ENCODE measurements around the gene CIBAR2. TPM values are rescaled to one million over a fixed set of nuclear protein-coding genes. Genes with fewer than 3 reads are reported as not detected.
A peak's percentile ranks its signal among the peaks of the same experiment; 100 is the strongest.

The CIBAR2 gene
- total RNA-seq, 1 experiment from 2014 or later: not detected

- Histone ChIP-seq H3K4me2 (ENCODE audit: low read depth, low read length, poor library complexity, severe bottlenecking) (no peak overlapping the region), H3K4me3 (ENCODE audit: low read length) (no peak overlapping the region), H3K9ac (ENCODE audit: low read length) (no peak overlapping the region), H3K9me3 (ENCODE audit: low read length) (no peaks in the 10 kb centered on the region), H2AFZ (ENCODE audit: low read length) (no peak overlapping the region), H3K9me2 (replicated peaks; ENCODE audit: insufficient read depth, low read length) (no peaks in the 10 kb centered on the region), H3K36me3 (ENCODE audit: insufficient read depth, low read length) (no peaks in the 10 kb centered on the region), H3K27ac (ENCODE audit: low read length) (no peak overlapping the region), H3K27me3 (ENCODE audit: low read length) (no peaks in the 10 kb centered on the region), H4K20me1 (ENCODE audit: insufficient read depth, low read depth, low read length) (no peaks in the 10 kb centered on the region), H3K79me2 (ENCODE audit: low read length) (no peaks in the 10 kb centered on the region), H3K4me1 (ENCODE audit: low read length) (no peaks in the 10 kb centered on the region)
- no peak for DNase-seq
Measured at GRCh38 chr16:85090873-85091521, 21.3 kb downstream of the CIBAR2 start.

GRCh38 chr16:85090181-85090580, 22.1 kb downstream of the CIBAR2 start:
- DNase-seq: no peak
- H3K79me2 ChIP-seq (ENCODE audit: low read length): no peaks in the 10 kb centered on the region
- no peak overlapping the region for H3K27ac ChIP-seq (ENCODE audit: low read length)
- no peak overlapping the region for H2AFZ ChIP-seq (ENCODE audit: low read length)
- no peaks in the 10 kb centered on the region for H3K9me3 ChIP-seq (ENCODE audit: low read length)
- no peaks in the 10 kb centered on the region for H3K36me3 ChIP-seq (ENCODE audit: insufficient read depth, low read length)
- H3K9ac ChIP-seq (ENCODE audit: low read length): no peak overlapping the region
- no peak overlapping the region for H3K4me3 ChIP-seq (ENCODE audit: low read length)
- H4K20me1 ChIP-seq (ENCODE audit: insufficient read depth, low read depth, low read length): no peaks in the 10 kb centered on the region
- no peak overlapping the region for H3K4me2 ChIP-seq (ENCODE audit: low read depth, low read length, poor library complexity, severe bottlenecking)
- H3K4me1 ChIP-seq (ENCODE audit: low read length): no peaks in the 10 kb centered on the region
- H3K27me3 ChIP-seq (ENCODE audit: low read length): no peaks in the 10 kb centered on the region
- no peaks in the 10 kb centered on the region for H3K9me2 ChIP-seq (replicated peaks; ENCODE audit: insufficient read depth, low read length)

- H3K9me3 ChIP-seq (ENCODE audit: low read length): no peaks in the 10 kb centered on the region
- no peaks in the 10 kb centered on the region for H4K20me1 ChIP-seq (ENCODE audit: insufficient read depth, low read depth, low read length)
- no peak overlapping the region for H3K4me2 ChIP-seq (ENCODE audit: low read depth, low read length, poor library complexity, severe bottlenecking)
- DNase-seq: no peak
- H3K9ac ChIP-seq (ENCODE audit: low read length): no peak overlapping the region
- no peaks in the 10 kb centered on the region for H3K27me3 ChIP-seq (ENCODE audit: low read length)
- no peaks in the 10 kb centered on the region for H3K9me2 ChIP-seq (replicated peaks; ENCODE audit: insufficient read depth, low read length)
- H2AFZ ChIP-seq (ENCODE audit: low read length): no peak overlapping the region
- H3K4me1 ChIP-seq (ENCODE audit: low read length): no peaks in the 10 kb centered on the region
- no peak overlapping the region for H3K27ac ChIP-seq (ENCODE audit: low read length)
- no peaks in the 10 kb centered on the region for H3K79me2 ChIP-seq (ENCODE audit: low read length)
- H3K4me3 ChIP-seq (ENCODE audit: low read length): no peak overlapping the region
- H3K36me3 ChIP-seq (ENCODE audit: insufficient read depth, low read length): no peaks in the 10 kb centered on the region
Measured at GRCh38 chr16:85089525-85089924, 22.7 kb downstream of the CIBAR2 start.

- Histone ChIP-seq H3K4me3 (ENCODE audit: low read length) (no peak overlapping the region), H3K36me3 (ENCODE audit: insufficient read depth, low read length) (no peaks in the 10 kb centered on the region), H3K4me2 (ENCODE audit: low read depth, low read length, poor library complexity, severe bottlenecking) (no peak overlapping the region), H3K9ac (ENCODE audit: low read length) (no peak overlapping the region), H2AFZ (ENCODE audit: low read length) (no peak overlapping the region), H3K9me2 (replicated peaks; ENCODE audit: insufficient read depth, low read length) (no peaks in the 10 kb centered on the region), H3K79me2 (ENCODE audit: low read length) (no peaks in the 10 kb centered on the region), H4K20me1 (ENCODE audit: insufficient read depth, low read depth, low read length) (no peaks in the 10 kb centered on the region), H3K27ac (ENCODE audit: low read length) (no peak overlapping the region), H3K27me3 (ENCODE audit: low read length) (no peaks in the 10 kb centered on the region), H3K4me1 (ENCODE audit: low read length) (no peaks in the 10 kb centered on the region), H3K9me3 (ENCODE audit: low read length) (no peaks in the 10 kb centered on the region)
- no peak for DNase-seq
Measured at GRCh38 chr16:85088570-85089199, 23.6 kb downstream of the CIBAR2 start.

GRCh38 chr16:85087899-85088569, 24.2 kb downstream of the CIBAR2 start:
- no peaks in the 10 kb centered on the region for H3K79me2 ChIP-seq (ENCODE audit: low read length)
- no peak overlapping the region for H3K27ac ChIP-seq (ENCODE audit: low read length)
- H3K9me2 ChIP-seq (replicated peaks; ENCODE audit: insufficient read depth, low read length): no peaks in the 10 kb centered on the region
- peaks cover 4% of the 10 kb centered on the region for H3K4me1 ChIP-seq (ENCODE audit: low read length)
- H3K9me3 ChIP-seq (ENCODE audit: low read length): no peaks in the 10 kb centered on the region
- no peaks in the 10 kb centered on the region for H3K27me3 ChIP-seq (ENCODE audit: low read length)
- no peak overlapping the region for H2AFZ ChIP-seq (ENCODE audit: low read length)
- H3K4me2 ChIP-seq (ENCODE audit: low read depth, low read length, poor library complexity, severe bottlenecking): no peak overlapping the region
- no peaks in the 10 kb centered on the region for H4K20me1 ChIP-seq (ENCODE audit: insufficient read depth, low read depth, low read length)
- H3K4me3 ChIP-seq (ENCODE audit: low read length): no peak overlapping the region
- DNase-seq: no peak
- H3K36me3 ChIP-seq (ENCODE audit: insufficient read depth, low read length): no peaks in the 10 kb centered on the region
- H3K9ac ChIP-seq (ENCODE audit: low read length): no peak overlapping the region

- H4K20me1 ChIP-seq (ENCODE audit: insufficient read depth, low read depth, low read length): 0 out of 2 replicates have a peak, but pooled peaks cover 5% of the 10 kb centered on the region
- H3K27me3 ChIP-seq (ENCODE audit: low read length): no peaks in the 10 kb centered on the region
- no peak overlapping the region for H3K4me3 ChIP-seq (ENCODE audit: low read length)
- no peaks in the 10 kb centered on the region for H3K36me3 ChIP-seq (ENCODE audit: insufficient read depth, low read length)
- H3K4me1 ChIP-seq (ENCODE audit: low read length): peaks cover 5% of the 10 kb centered on the region
- H3K27ac ChIP-seq (ENCODE audit: low read length): no peak overlapping the region
- H3K4me2 ChIP-seq (ENCODE audit: low read depth, low read length, poor library complexity, severe bottlenecking): no peak overlapping the region
- no peaks in the 10 kb centered on the region for H3K9me3 ChIP-seq (ENCODE audit: low read length)
- no peaks in the 10 kb centered on the region for H3K9me2 ChIP-seq (replicated peaks; ENCODE audit: insufficient read depth, low read length)
- peak; percentile 81 for DNase-seq
- no peak overlapping the region for H2AFZ ChIP-seq (ENCODE audit: low read length)
- no peak overlapping the region for H3K9ac ChIP-seq (ENCODE audit: low read length)
- H3K79me2 ChIP-seq (ENCODE audit: low read length): no peaks in the 10 kb centered on the region
Measured at GRCh38 chr16:85086347-85087291, 25.7 kb downstream of the CIBAR2 start.

- Histone ChIP-seq H3K9me3 (ENCODE audit: low read length) (no peaks in the 10 kb centered on the region), H2AFZ (ENCODE audit: low read length) (no peak overlapping the region), H3K9ac (ENCODE audit: low read length) (no peak overlapping the region), H3K4me2 (ENCODE audit: low read depth, low read length, poor library complexity, severe bottlenecking) (no peak overlapping the region), H3K27me3 (ENCODE audit: low read length) (no peaks in the 10 kb centered on the region), H3K79me2 (ENCODE audit: low read length) (no peaks in the 10 kb centered on the region), H3K4me1 (ENCODE audit: low read length) (peaks cover 5% of the 10 kb centered on the region), H3K27ac (ENCODE audit: low read length) (no peak overlapping the region), H3K4me3 (ENCODE audit: low read length) (no peak overlapping the region), H3K36me3 (ENCODE audit: insufficient read depth, low read length) (no peaks in the 10 kb centered on the region), H4K20me1 (ENCODE audit: insufficient read depth, low read depth, low read length) (0 out of 2 replicates have a peak, but pooled peaks cover 5% of the 10 kb centered on the region), H3K9me2 (replicated peaks; ENCODE audit: insufficient read depth, low read length) (no peaks in the 10 kb centered on the region)
- no peak for DNase-seq
Measured at GRCh38 chr16:85085721-85086120, 26.6 kb downstream of the CIBAR2 start.
